ENCODE measurements around the gene C15orf61. TPM values are rescaled to one million over a fixed set of nuclear protein-coding genes. Genes with fewer than 3 reads are reported as not detected.

Gene C15orf61
- total RNA-seq, 3 donors from 2014 or later, result 3.8 to 24.3 (median 4.6) TPM

DNA sequence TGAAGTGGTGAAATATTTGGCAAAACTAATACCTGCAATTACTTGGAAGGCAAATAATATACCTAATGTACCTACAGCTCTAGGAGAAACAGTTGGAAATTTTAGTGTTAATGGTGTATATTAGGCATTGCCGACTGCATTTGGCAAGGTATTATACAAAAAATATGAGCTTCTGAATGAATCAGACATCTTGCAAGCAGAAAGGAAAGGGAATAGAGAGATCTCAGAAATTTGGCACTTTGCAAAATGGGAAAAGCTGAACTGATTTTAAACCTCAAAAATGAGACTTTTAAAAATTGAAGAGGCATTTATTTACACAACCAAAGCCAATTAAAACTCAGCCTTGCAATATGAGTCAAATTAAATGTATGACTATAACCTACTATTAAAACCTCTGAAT lies 40.2 kb upstream of the C15orf61 start:
- TF ChIP-seq, protein P1, sequence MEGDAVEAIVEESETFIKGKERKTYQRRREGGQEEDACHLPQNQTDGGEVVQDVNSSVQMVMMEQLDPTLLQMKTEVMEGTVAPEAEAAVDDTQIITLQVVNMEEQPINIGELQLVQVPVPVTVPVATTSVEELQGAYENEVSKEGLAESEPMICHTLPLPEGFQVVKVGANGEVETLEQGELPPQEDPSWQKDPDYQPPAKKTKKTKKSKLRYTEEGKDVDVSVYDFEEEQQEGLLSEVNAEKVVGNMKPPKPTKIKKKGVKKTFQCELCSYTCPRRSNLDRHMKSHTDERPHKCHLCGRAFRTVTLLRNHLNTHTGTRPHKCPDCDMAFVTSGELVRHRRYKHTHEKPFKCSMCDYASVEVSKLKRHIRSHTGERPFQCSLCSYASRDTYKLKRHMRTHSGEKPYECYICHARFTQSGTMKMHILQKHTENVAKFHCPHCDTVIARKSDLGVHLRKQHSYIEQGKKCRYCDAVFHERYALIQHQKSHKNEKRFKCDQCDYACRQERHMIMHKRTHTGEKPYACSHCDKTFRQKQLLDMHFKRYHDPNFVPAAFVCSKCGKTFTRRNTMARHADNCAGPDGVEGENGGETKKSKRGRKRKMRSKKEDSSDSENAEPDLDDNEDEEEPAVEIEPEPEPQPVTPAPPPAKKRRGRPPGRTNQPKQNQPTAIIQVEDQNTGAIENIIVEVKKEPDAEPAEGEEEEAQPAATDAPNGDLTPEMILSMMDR (IDR thresholded peaks at IDR 0.05), result no peak
- TF ChIP-seq POLR2A (IDR thresholded peaks at IDR 0.05), result no peak
- TF ChIP-seq POLR2AphosphoS5 (IDR thresholded peaks at IDR 0.05), result no peak
- Histone ChIP-seq H3K27ac (no peak overlapping the region), H3K9me3 (no peaks in the 10 kb centered on the region), H3K4me3 (no peak overlapping the region), H3K4me1 (no peaks in the 10 kb centered on the region), H3K27me3 (no peaks in the 10 kb centered on the region), H3K36me3 (no peaks in the 10 kb centered on the region)
- DNase-seq (ENCODE audit: low spot score in 2 of 2), result no peak
- intact Hi-C loops (cut with DNase I; ENCODE audit: low total_unique reads), result no loop called here

DNA sequence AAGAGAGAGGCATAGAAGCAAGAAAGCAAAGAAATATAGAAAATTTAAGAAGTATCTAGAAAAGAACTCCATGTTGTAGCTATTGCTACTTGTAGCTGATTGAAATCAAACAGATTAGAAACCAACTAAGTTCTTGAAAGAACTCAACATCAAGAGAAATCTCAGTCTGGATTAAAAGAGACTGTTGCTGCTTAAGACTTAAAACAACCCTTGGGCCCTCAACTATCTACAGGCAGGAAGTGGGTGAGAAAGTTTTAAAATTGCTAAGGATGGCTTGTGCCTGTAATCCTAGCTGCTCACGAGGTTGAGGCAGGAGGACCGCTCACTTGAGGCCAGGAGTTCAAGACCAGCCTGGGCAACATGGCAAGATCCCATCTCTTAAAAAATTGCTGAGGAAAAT lies 39.3 kb upstream of the C15orf61 start:
- DNase-seq (ENCODE audit: low spot score in 2 of 2), result no peak
- TF ChIP-seq, protein P1 (IDR thresholded peaks at IDR 0.05), result no peak
- TF ChIP-seq POLR2A (IDR thresholded peaks at IDR 0.05), result no peak
- TF ChIP-seq POLR2AphosphoS5 (IDR thresholded peaks at IDR 0.05), result no peak
- intact Hi-C loops (cut with DNase I; ENCODE audit: low total_unique reads), result no loop called here
- Histone ChIP-seq H3K4me3 (no peak overlapping the region), H3K36me3 (no peaks in the 10 kb centered on the region), H3K9me3 (no peaks in the 10 kb centered on the region), H3K27me3 (no peaks in the 10 kb centered on the region), H3K4me1 (no peaks in the 10 kb centered on the region), H3K27ac (no peak overlapping the region)

DNA sequence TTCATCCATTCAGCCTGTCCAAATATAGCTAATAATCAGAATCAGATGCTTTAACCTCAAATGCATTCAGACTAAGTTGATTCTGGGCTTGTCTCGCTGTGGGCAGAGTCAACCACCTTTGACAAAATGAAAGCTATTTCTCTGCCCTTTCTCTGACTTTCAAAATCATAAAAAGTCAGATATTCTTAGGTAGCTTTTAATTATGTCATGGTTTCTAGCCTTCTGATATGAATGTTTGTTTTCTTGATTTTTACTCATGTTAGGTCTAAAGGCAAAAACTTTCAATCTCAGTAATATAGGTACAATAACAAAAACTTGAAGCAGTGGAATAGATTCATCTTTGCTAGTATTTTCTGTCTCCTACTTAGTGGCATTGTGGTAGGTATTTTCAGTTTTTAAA lies 25.3 kb upstream of the C15orf61 start:
- no peaks in the 10 kb centered on the region for H3K36me3 ChIP-seq
- intact Hi-C loops (cut with DNase I; ENCODE audit: low total_unique reads), result no loop called here
- H3K4me3 ChIP-seq, result no peak overlapping the region
- no peaks in the 10 kb centered on the region for H3K4me1 ChIP-seq
- H3K27ac ChIP-seq, result no peak overlapping the region
- no peaks in the 10 kb centered on the region for H3K9me3 ChIP-seq
- TF ChIP-seq, protein P1 (IDR thresholded peaks at IDR 0.05), result no peak
- TF ChIP-seq POLR2AphosphoS5 (IDR thresholded peaks at IDR 0.05), result no peak
- TF ChIP-seq POLR2A (IDR thresholded peaks at IDR 0.05), result no peak
- no peaks in the 10 kb centered on the region for H3K27me3 ChIP-seq
- no peak for DNase-seq (ENCODE audit: low spot score in 2 of 2)

DNA sequence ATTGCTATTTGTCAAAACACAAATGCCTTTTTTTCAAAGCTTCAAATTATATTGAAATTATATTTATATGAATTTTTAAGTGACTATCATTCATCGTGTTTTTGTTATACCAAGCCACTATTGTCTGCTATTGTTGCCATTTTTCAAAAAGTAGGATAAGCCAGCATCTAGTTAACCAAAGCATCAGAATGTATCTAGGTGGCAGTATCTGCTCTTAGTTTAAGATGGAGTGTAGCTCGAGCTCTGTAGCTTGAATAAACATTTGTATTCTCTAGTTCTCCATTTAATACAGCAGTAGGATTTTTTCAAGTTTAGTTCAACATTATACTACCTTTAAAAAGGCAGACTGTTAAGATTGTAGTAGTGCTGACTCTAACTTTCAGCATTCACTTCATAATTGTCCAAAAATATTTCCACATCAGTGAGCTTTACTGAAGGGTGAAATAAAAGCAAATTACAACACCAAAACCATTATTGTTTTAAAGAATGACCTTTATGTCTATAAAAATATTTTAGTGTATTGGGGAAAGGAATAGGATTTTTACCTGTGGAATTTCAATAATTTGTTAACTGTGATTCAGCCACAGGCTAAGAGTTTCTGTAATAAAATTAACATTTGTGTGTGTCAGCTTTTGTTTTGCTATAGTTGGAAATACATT lies 19.6 kb upstream of the C15orf61 start:
- no peaks in the 10 kb centered on the region for H3K27me3 ChIP-seq
- H3K4me3 ChIP-seq, result peak overlapping the region in 1 of 3 donors; percentile 28
- no peaks in the 10 kb centered on the region for H3K36me3 ChIP-seq
- no peaks in the 10 kb centered on the region for H3K9me3 ChIP-seq
- DNase-seq (ENCODE audit: low spot score in 2 of 2), result no peak
- H3K27ac ChIP-seq, result no peak overlapping the region
- intact Hi-C loops (cut with DNase I; ENCODE audit: low total_unique reads), result no loop called here
- no peaks in the 10 kb centered on the region for H3K4me1 ChIP-seq
- TF ChIP-seq, protein P1 (IDR thresholded peaks at IDR 0.05), result no peak
- TF ChIP-seq POLR2A (IDR thresholded peaks at IDR 0.05), result no peak
- TF ChIP-seq POLR2AphosphoS5 (IDR thresholded peaks at IDR 0.05), result no peak

DNA sequence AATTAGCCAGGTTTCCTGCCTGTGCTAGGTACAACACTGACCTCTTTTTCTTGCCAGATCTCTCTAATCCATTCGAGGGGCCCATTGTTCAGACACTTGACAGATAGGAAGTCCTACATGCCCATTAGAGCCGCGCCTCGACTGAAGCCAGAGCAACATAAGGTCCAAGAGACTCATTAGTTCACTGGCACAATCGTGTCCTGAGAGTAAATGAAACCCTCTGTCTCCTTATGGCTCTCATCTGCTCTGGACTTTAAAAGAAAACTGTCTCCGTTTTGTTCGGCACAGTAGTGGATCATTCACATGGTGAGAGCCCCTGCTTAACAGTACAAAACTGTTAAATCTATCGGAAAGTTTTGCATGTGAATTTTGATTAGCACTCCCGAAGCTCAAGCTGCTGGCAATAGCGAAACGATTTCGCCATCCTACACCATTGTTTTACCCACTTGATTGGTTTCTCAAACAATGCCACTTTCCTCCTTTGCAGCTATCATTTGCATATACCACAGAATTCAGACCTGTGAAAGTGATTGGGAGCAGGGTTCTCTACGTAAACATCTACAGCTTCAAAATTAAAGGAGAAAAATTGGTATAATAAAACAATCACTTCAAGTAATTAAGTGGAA lies 19.0 kb upstream of the C15orf61 start:
- no peak overlapping the region for H3K27ac ChIP-seq
- H3K36me3 ChIP-seq, result no peaks in the 10 kb centered on the region
- DNase-seq (ENCODE audit: low spot score in 2 of 2), result no peak
- H3K27me3 ChIP-seq, result no peaks in the 10 kb centered on the region
- no peaks in the 10 kb centered on the region for H3K4me1 ChIP-seq
- no peaks in the 10 kb centered on the region for H3K9me3 ChIP-seq
- intact Hi-C loops (cut with DNase I; ENCODE audit: low total_unique reads), result no loop called here
- TF ChIP-seq POLR2AphosphoS5 (IDR thresholded peaks at IDR 0.05) (no peak), POLR2A (IDR thresholded peaks at IDR 0.05) (no peak)
- TF ChIP-seq, protein P1 (IDR thresholded peaks at IDR 0.05), result no peak
- H3K4me3 ChIP-seq, result peak overlapping the region in 2 of 3 donors; percentile 21 to 28
